ENCODE data around the gene BORCS8.

- TF ChIP-seq CTCF (IDR thresholded peaks at IDR 0.05), result no peak
- no peak for TF ChIP-seq POLR2A (IDR thresholded peaks at IDR 0.05)
These were observed 51.5 kb downstream of the BORCS8 start for GRCh38 chr19:19140476-19140875.

Data from thyroid gland (tissue), 4 donors.